ENCODE data around the gene MYL6.

DNA sequence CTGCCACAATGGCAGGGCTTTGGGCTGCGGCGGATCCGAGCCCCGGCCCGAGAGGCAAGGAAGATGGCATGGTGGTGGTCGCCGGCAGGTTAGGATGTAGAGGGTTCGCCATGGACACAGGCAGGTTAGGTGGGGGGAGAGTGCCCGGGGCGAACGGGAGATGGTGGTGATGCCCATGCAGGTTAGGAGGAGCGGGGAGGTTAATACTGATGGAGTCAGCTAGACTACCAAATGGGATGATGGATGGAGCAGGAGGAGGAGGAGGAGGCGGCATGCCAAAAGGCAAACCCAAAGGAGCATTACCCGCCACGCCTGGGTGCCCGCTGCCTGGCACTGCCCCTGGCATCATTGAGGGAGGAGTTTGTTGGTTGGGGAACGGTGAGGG, 6.2 kb downstream of the MYL6 start:
- no peak for TF ChIP-seq POLR2A (IDR thresholded peaks at IDR 0.05)
- TF ChIP-seq, protein P1, sequence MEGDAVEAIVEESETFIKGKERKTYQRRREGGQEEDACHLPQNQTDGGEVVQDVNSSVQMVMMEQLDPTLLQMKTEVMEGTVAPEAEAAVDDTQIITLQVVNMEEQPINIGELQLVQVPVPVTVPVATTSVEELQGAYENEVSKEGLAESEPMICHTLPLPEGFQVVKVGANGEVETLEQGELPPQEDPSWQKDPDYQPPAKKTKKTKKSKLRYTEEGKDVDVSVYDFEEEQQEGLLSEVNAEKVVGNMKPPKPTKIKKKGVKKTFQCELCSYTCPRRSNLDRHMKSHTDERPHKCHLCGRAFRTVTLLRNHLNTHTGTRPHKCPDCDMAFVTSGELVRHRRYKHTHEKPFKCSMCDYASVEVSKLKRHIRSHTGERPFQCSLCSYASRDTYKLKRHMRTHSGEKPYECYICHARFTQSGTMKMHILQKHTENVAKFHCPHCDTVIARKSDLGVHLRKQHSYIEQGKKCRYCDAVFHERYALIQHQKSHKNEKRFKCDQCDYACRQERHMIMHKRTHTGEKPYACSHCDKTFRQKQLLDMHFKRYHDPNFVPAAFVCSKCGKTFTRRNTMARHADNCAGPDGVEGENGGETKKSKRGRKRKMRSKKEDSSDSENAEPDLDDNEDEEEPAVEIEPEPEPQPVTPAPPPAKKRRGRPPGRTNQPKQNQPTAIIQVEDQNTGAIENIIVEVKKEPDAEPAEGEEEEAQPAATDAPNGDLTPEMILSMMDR (IDR thresholded peaks at IDR 0.05), result no peak

All from uterus (tissue), 2 donors.